Neural cell (in vitro differentiated cells): Measurements from ENCODE around the gene PROX2.

Experiments used
- CTCF ChIP-seq: fragments of 450-650 bp; IDR thresholded peaks from 2 replicates; pipeline ENCODE4 v1.5.1; 2014; ENCODE audit warnings: antibody characterized with exemption, mild to moderate bottlenecking, moderate library complexity; ENCODE audit not compliant: poor library complexity, severe bottlenecking
- EP300 ChIP-seq: fragments of 450-650 bp; conservative IDR thresholded peaks from 2 replicates; pipeline ENCODE4 v1.6.1; 2014; ENCODE audit warnings: antibody characterized with exemption, mild to moderate bottlenecking, moderate library complexity; ENCODE audit not compliant: poor library complexity, severe bottlenecking
- EZH2 ChIP-seq: fragments of 200-600, 300-800 bp; shearing (Covaris generic), sonication (generic); IDR thresholded peaks from 2 replicates; pipeline ENCODE4 v1.6.1; 2014; ENCODE audit warnings: antibody characterized with exemption, low read length, borderline replicate concordance, mild to moderate bottlenecking; ENCODE audit not compliant: insufficient read depth, poor library complexity, severe bottlenecking
- MXI1 ChIP-seq: fragments of 450-650 bp; conservative IDR thresholded peaks from 2 replicates; pipeline ENCODE4 v1.6.1; 2014; ENCODE audit warnings: antibody characterized with exemption, mild to moderate bottlenecking; ENCODE audit not compliant: poor library complexity, severe bottlenecking
- POLR2AphosphoS5 ChIP-seq: IDR thresholded peaks from 2 replicates; pipeline ENCODE4 v1.6.1; 2012
- RAD21 ChIP-seq: fragments of 450-650 bp; conservative IDR thresholded peaks from 2 replicates; pipeline ENCODE4 v1.6.1; 2014; ENCODE audit warnings: antibody characterized with exemption, mild to moderate bottlenecking, moderate library complexity
- REST ChIP-seq: IDR thresholded peaks from 2 replicates; pipeline ENCODE4 v1.6.1; 2012; ENCODE audit warnings: borderline replicate concordance
- SMC3 ChIP-seq: fragments of 450-650 bp; conservative IDR thresholded peaks from 2 replicates; pipeline ENCODE4 v1.6.1; 2014; ENCODE audit warnings: antibody characterized with exemption, mild to moderate bottlenecking, moderate library complexity; ENCODE audit not compliant: poor library complexity
- TAF1 ChIP-seq: IDR thresholded peaks from 2 replicates; pipeline ENCODE4 v1.6.1; 2012; ENCODE audit warnings: low read depth

- TF ChIP-seq CTCF (no peak), MXI1 (no peak), EP300 (no peak), EZH2 (no peak), RAD21 (no peak), POLR2AphosphoS5 (no peak), SMC3 (no peak), REST (no peak), TAF1 (no peak)
These were observed 3.7 kb upstream of the PROX2 start for GRCh38 chr14:74879427-74880182.
